Measurements from ENCODE around the gene CAMK2A. TPM values are rescaled to one million over a fixed set of nuclear protein-coding genes. Genes with fewer than 3 reads are reported as not detected.

CAMK2A gene
- total RNA-seq, 1 donor from 2014 or later: 1.5 TPM

Other genes starting within 250 kb of the CAMK2A start
- 48.7 TPM for gene CSF1R, start 203.2 kb downstream of the CAMK2A start, total RNA-seq
- 120 TPM for gene PDGFRB, start 133.9 kb downstream of the CAMK2A start, total RNA-seq
- gene CDX1, start 123.0 kb downstream of the CAMK2A start, total RNA-seq: not detected
- gene SLC6A7, start 99.7 kb downstream of the CAMK2A start, total RNA-seq: not detected
- 4.0 TPM for gene ARSI, start 13.1 kb upstream of the CAMK2A start, total RNA-seq
- 31.1 TPM for gene TCOF1, start 67.9 kb upstream of the CAMK2A start, total RNA-seq
- 2,961 TPM for gene CD74, start 123.1 kb upstream of the CAMK2A start, total RNA-seq
- gene RPS14, start 160.0 kb upstream of the CAMK2A start, total RNA-seq: 1,578 TPM
- 143 TPM for gene NDST1, start 218.4 kb upstream of the CAMK2A start, total RNA-seq